Parathyroid adenoma (tissue), 2 donors: Measurements from ENCODE around the gene B3GNT9.

Source experiments
- H2AFZ ChIP-seq: fragments of 300-600 bp; sonication (generic); one replicate; pipeline ENCODE4 v1.7.0; 2017; ENCODE audit warnings: antibody characterized with exemption, mild to moderate bottlenecking
- H3K27ac ChIP-seq: fragments of 300-600 bp; sonication (generic); one replicate; pipeline ENCODE4 v1.7.0; 2017
- H3K27me3 ChIP-seq: fragments of 300-600 bp; sonication (generic); one replicate; pipeline ENCODE4 v1.7.0; 2017; ENCODE audit warnings: low read length; ENCODE audit not compliant: control insufficient read depth, insufficient read depth
- H3K36me3 ChIP-seq: fragments of 300-600 bp; sonication (generic); one replicate; pipeline ENCODE4 v1.7.0; 2017; ENCODE audit warnings: low read length; ENCODE audit not compliant: control insufficient read depth, insufficient read depth
- H3K4me1 ChIP-seq: fragments of 300-600 bp; sonication (generic); one replicate; pipeline ENCODE4 v1.7.0; 2017; ENCODE audit warnings: control low read depth
- H3K4me2 ChIP-seq: fragments of 300-600 bp; sonication (generic); one replicate; pipeline ENCODE4 v1.7.0; 2017; ENCODE audit warnings: low read length
- H3K4me3 ChIP-seq: fragments of 300-600 bp; sonication (generic); one replicate; pipeline ENCODE4 v1.7.0; 2017; ENCODE audit warnings: low read depth, low read length
- H3K79me2 ChIP-seq: fragments of 300-600 bp; sonication (generic); one replicate; pipeline ENCODE4 v1.7.0; 2017; ENCODE audit warnings: control low read depth
- H3K9ac ChIP-seq: fragments of 300-600 bp; sonication (generic); one replicate; pipeline ENCODE4 v1.7.0; 2017; ENCODE audit warnings: mild to moderate bottlenecking
- H3K9me3 ChIP-seq: fragments of 300-600 bp; sonication (generic); one replicate; pipeline ENCODE4 v1.7.0; 2017; ENCODE audit warnings: low read length; ENCODE audit not compliant: control insufficient read depth
- TF ChIP-seq, protein P1 (sequence below): fragments of 300-600 bp; sonication (generic); IDR thresholded peaks from one replicate; pipeline ENCODE4 v1.7.0; 2017; ENCODE audit warnings: antibody characterized with exemption, mild to moderate bottlenecking
- donor health status: primary hyperparathyroidism.

The B3GNT9 gene

DNA sequence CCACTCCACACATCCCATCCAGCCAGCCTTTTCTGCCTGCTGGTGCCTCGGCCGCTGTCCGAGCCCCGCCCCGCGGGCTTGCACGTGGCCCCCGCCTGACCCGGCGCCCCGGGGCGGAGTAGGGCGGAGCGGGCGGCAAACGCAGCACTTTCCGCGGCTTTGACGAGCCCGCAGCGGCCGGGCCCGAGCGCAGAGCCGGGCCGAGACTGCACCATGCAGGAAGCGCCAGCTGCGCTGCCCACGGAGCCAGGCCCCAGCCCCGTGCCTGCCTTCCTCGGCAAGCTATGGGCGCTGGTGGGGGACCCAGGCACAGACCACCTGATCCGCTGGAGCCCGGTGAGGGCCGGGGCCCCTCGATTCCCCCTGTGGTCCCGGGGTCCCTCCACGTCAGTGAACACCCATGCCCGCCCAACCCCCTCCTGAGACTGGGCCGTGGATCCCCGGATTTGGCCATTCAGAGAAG, 13.8 kb upstream of the B3GNT9 start, which contains the start of gene HSF4:
Gene HSF4, plus strand, starts transcription at position 147 of the 463 bp plus-strand sequence. Its CDS starts 67 bp downstream, at position 214.
- no peaks in the 10 kb centered on the region for H3K9me3 ChIP-seq
- no peaks in the 10 kb centered on the region for H3K79me2 ChIP-seq
- H3K27me3 ChIP-seq: no peaks in the 10 kb centered on the region
- H3K4me2 ChIP-seq: peak within 1 kb of the TSS; percentile 81
- peaks cover 17% of the 10 kb centered on the region for H3K4me1 ChIP-seq
- TF ChIP-seq, protein P1, sequence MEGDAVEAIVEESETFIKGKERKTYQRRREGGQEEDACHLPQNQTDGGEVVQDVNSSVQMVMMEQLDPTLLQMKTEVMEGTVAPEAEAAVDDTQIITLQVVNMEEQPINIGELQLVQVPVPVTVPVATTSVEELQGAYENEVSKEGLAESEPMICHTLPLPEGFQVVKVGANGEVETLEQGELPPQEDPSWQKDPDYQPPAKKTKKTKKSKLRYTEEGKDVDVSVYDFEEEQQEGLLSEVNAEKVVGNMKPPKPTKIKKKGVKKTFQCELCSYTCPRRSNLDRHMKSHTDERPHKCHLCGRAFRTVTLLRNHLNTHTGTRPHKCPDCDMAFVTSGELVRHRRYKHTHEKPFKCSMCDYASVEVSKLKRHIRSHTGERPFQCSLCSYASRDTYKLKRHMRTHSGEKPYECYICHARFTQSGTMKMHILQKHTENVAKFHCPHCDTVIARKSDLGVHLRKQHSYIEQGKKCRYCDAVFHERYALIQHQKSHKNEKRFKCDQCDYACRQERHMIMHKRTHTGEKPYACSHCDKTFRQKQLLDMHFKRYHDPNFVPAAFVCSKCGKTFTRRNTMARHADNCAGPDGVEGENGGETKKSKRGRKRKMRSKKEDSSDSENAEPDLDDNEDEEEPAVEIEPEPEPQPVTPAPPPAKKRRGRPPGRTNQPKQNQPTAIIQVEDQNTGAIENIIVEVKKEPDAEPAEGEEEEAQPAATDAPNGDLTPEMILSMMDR: no peak
- H3K27ac ChIP-seq: peak within 1 kb of the TSS; percentile 74
- peak within 1 kb of the TSS; percentile 80 for H2AFZ ChIP-seq
- H3K4me3 ChIP-seq: peak within 1 kb of the TSS; percentile 75
- H3K36me3 ChIP-seq: no peaks in the 10 kb centered on the region
- H3K9ac ChIP-seq: no peak within 1 kb of the TSS

DNA sequence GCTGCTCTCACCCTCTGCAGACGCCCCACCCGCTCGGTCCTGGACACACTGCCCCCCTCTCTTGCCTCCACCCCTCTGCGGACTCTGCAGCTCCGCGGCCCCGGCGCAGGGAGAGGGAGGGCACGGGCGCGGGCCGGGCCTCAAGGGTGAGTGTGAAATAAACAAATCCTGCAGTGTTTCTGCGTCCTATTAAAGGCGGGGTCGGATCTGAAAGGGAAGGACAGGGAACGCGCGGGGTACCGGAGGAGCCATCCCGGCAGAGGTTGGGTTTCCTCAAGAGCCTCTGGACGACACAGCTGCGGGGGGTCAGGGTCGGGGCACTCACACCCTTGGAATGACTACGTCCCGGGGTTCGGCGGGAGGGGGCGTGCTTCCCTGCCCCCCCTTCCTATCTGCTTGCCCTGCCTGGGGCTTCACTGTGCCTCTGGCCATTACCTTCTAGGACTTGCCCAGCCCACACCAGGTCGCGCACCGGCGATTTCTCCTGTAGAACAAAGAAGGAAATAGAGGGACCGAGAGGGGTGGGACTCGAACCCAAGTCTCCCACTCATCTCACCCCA, 13.3 kb upstream of the B3GNT9 start:
- no peaks in the 10 kb centered on the region for H3K9me3 ChIP-seq
- H3K4me3 ChIP-seq: peak overlapping the region; percentile 75
- no peak overlapping the region for H3K9ac ChIP-seq
- H3K27ac ChIP-seq: peak overlapping the region; percentile 74
- TF ChIP-seq, protein P1: no peak
- no peaks in the 10 kb centered on the region for H3K27me3 ChIP-seq
- no peaks in the 10 kb centered on the region for H3K79me2 ChIP-seq
- peaks cover 12% of the 10 kb centered on the region for H3K4me1 ChIP-seq
- H3K36me3 ChIP-seq: no peaks in the 10 kb centered on the region
- peak overlapping the region; percentile 76 for H3K4me2 ChIP-seq
- H2AFZ ChIP-seq: peak overlapping the region; percentile 80

- peak overlapping the region; percentile 75 for H3K4me3 ChIP-seq
- TF ChIP-seq, protein P1: no peak
- H3K36me3 ChIP-seq: no peaks in the 10 kb centered on the region
- no peaks in the 10 kb centered on the region for H3K79me2 ChIP-seq
- peak overlapping the region; percentile 76 for H3K4me2 ChIP-seq
- H3K27me3 ChIP-seq: no peaks in the 10 kb centered on the region
- H3K4me1 ChIP-seq: peaks cover 12% of the 10 kb centered on the region
- peak overlapping the region; percentile 74 for H3K27ac ChIP-seq
- H3K9me3 ChIP-seq: no peaks in the 10 kb centered on the region
- H3K9ac ChIP-seq: no peak overlapping the region
- peak overlapping the region; percentile 80 for H2AFZ ChIP-seq
Measured at GRCh38 chr16:67163164-67163998, 12.6 kb upstream of the B3GNT9 start.

- no peaks in the 10 kb centered on the region for H3K27me3 ChIP-seq
- H3K79me2 ChIP-seq: no peaks in the 10 kb centered on the region
- H3K9me3 ChIP-seq: no peaks in the 10 kb centered on the region
- H3K9ac ChIP-seq: no peak overlapping the region
- peak overlapping the region; percentile 74 for H3K27ac ChIP-seq
- H3K4me1 ChIP-seq: peaks cover 12% of the 10 kb centered on the region
- H3K36me3 ChIP-seq: no peaks in the 10 kb centered on the region
- H3K4me2 ChIP-seq: peak overlapping the region; percentile 76
- TF ChIP-seq, protein P1: no peak
- H3K4me3 ChIP-seq: peak overlapping the region; percentile 75
- peak overlapping the region; percentile 80 for H2AFZ ChIP-seq
Measured at GRCh38 chr16:67162506-67163163, 11.8 kb upstream of the B3GNT9 start.
